CD4-positive, alpha-beta T cell (primary cell): ENCODE results near the gene MIA2. TPM values are rescaled to one million over a fixed set of nuclear protein-coding genes. Genes with fewer than 3 reads are reported as not detected.

Experiments used
- ATAC-seq: fragments of 200-7000 bp; cut with Tn5 transposase; one replicate; pipeline ENCODE4 v1.10.0; 2022; ENCODE audit warnings: mild to moderate bottlenecking; ENCODE audit not compliant: poor library complexity
- CTCF ChIA-PET: fragments of 350-600 bp; sonication (Branson Sonifier 250); formaldehyde crosslinking; loops from one replicate; lab custom pipeline; 2021; ENCODE audit warnings: antibody characterized with exemption, inconsistent platforms; lab: Charles Lee
- POLR2A ChIA-PET: fragments of 350-600 bp; sonication (Branson Sonifier 250); formaldehyde crosslinking; loops from one replicate; lab custom pipeline; 2021; ENCODE audit warnings: antibody characterized with exemption, inconsistent platforms; lab: Charles Lee
- DNase-seq, 14 experiments: peaks; one replicate each; pipeline ENCODE4 v3.0.0-alpha.2; 2013 to 2020; ENCODE audit warnings: mixed read lengths in 2 of 14
- H3K27ac ChIP-seq, 2 donors: one replicate each; pipeline versions ENCODE4 v1.5.1 to v1.7.0; 2013; ENCODE audit warnings: low read length in 2 of 2, low read depth in 1 of 2, mild to moderate bottlenecking in 1 of 2
- H3K27me3 ChIP-seq, 2 experiments: 1 replicate in 1 of 2; 2 replicates in 1 of 2; pipeline versions ENCODE4 v1.6.1 to v1.7.0; 2013; ENCODE audit warnings: low read length in 2 of 2, control low read depth in 1 of 2, mild to moderate bottlenecking in 1 of 2, moderate library complexity in 1 of 2; ENCODE audit not compliant: insufficient read depth in 2 of 2, control insufficient read depth in 1 of 2
- H3K36me3 ChIP-seq: one replicate; pipeline ENCODE4 v1.6.1; 2013; ENCODE audit warnings: low read length, control low read depth; ENCODE audit not compliant: insufficient read depth
- H3K4me1 ChIP-seq: one replicate; pipeline ENCODE4 v1.6.1; 2013; ENCODE audit warnings: low read length, control low read depth; ENCODE audit not compliant: insufficient read depth
- H3K4me3 ChIP-seq: one replicate; pipeline ENCODE4 v1.5.1; 2013; ENCODE audit warnings: mild to moderate bottlenecking, low read length, moderate library complexity
- H3K9me3 ChIP-seq, 2 experiments: 1 replicate in 1 of 2; 2 replicates in 1 of 2; pipeline versions ENCODE4 v1.6.1 to v1.7.0; 2013; ENCODE audit warnings: low read length in 2 of 2, mild to moderate bottlenecking in 2 of 2, control low read depth in 1 of 2, moderate library complexity in 1 of 2; ENCODE audit not compliant: control insufficient read depth in 1 of 2, insufficient read depth in 1 of 2
- H3K27ac Mint-ChIP-seq: one replicate; pipeline ENCODE4 v1.8.0; 2020; ENCODE audit warnings: mixed read lengths
- H3K27me3 Mint-ChIP-seq: one replicate; pipeline ENCODE4 v1.8.0; 2021; ENCODE audit warnings: mixed read lengths
- H3K36me3 Mint-ChIP-seq: one replicate; pipeline ENCODE4 v1.8.0; 2021; ENCODE audit warnings: low read depth, mixed read lengths
- H3K4me1 Mint-ChIP-seq: one replicate; pipeline ENCODE4 v1.8.0; 2021; ENCODE audit warnings: low read depth, mixed read lengths
- H3K4me3 Mint-ChIP-seq: one replicate; pipeline ENCODE4 v1.8.0; 2020; ENCODE audit warnings: mild to moderate bottlenecking, mixed read lengths
- H3K9me3 Mint-ChIP-seq: one replicate; pipeline ENCODE4 v1.8.0; 2020; ENCODE audit warnings: mixed read lengths
- CTCF ChIP-seq: fragments of 200-600 bp; IDR thresholded peaks from one replicate; pipeline ENCODE4 v1.8.0; 2022; ENCODE audit warnings: antibody characterized with exemption, mild to moderate bottlenecking
- intact Hi-C, 2 experiments: fragments of 100-400 bp; cut with DNase I in 1 of 2; cut with micrococcal nuclease in 1 of 2; formaldehyde crosslinking; loops; one replicate each; pipeline versions ENCODE4 v1.15.1 to v1.9.0; 2023 to 2025; cut with DNase I, micrococcal nuclease
- total RNA-seq, 174 experiments: library from RNA in 2 of 174; stranded (reverse) in 2 of 174; gene quantifications; one replicate each; pipeline ENCODE4 v1.2.3 and lab custom pipeline; 2021 to 2026

Gene MIA2
- total RNA-seq, 2 experiments from 2014 or later: 21.1 to 24.1 TPM

GRCh38 chr14:39398382-39398781 is 164.7 kb downstream of the MIA2 start:
- H3K27ac ChIP-seq: no peak overlapping the region
- H3K36me3 ChIP-seq: peaks cover 44% of the 10 kb centered on the region
- ChIA-PET POLR2A (interaction anchor here (0.7 kb wide), 2 partner anchors 34 to 100 kb away, joined by 3 read pairs; partner anchors contain the start of gene FBXO33), CTCF (no interaction called here)
- Mint-ChIP-seq H3K36me3 (peaks cover 80% of the 10 kb centered on the region), H3K4me1 (peaks cover 5% of the 10 kb centered on the region), H3K27ac (no peak overlapping the region), H3K4me3 (no peak overlapping the region), H3K9me3 (no peaks in the 10 kb centered on the region), H3K27me3 (no peaks in the 10 kb centered on the region)
- no peak for TF ChIP-seq CTCF
- H3K27me3 ChIP-seq: no peaks in the 10 kb centered on the region
- intact Hi-C loops: no loop called here
- no peak overlapping the region for H3K4me3 ChIP-seq
- no peaks in the 10 kb centered on the region for H3K4me1 ChIP-seq
- DNase-seq (no peak), ATAC-seq (no peak)
- no peaks in the 10 kb centered on the region for H3K9me3 ChIP-seq

GRCh38 chr14:39406560-39406959 is 172.8 kb downstream of the MIA2 start:
- no peak for TF ChIP-seq CTCF
- no peaks in the 10 kb centered on the region for H3K4me1 ChIP-seq
- H3K4me1 Mint-ChIP-seq: peaks cover 59% of the 10 kb centered on the region
- peaks cover 3% of the 10 kb centered on the region for H3K36me3 ChIP-seq
- H3K9me3 ChIP-seq: peaks cover 0 to 6% of the 10 kb centered on the region in 2 experiments
- intact Hi-C loops: no loop called here
- no peaks in the 10 kb centered on the region for H3K27me3 Mint-ChIP-seq
- H3K4me3 ChIP-seq: no peak overlapping the region
- H3K27me3 ChIP-seq: no peaks in the 10 kb centered on the region
- H3K9me3 Mint-ChIP-seq: peaks cover 15% of the 10 kb centered on the region
- no peak overlapping the region for H3K4me3 Mint-ChIP-seq
- H3K27ac Mint-ChIP-seq: peak overlapping the region; percentile 5
- ATAC-seq: no peak
- DNase-seq: no peak
- ChIA-PET POLR2A (no interaction called here), CTCF (no interaction called here)
- H3K36me3 Mint-ChIP-seq: peaks cover 63% of the 10 kb centered on the region
- no peak overlapping the region for H3K27ac ChIP-seq

GRCh38 chr14:39416072-39416471 is 182.4 kb downstream of the MIA2 start:
- Mint-ChIP-seq H3K4me3 (no peak overlapping the region), H3K36me3 (peaks cover 88% of the 10 kb centered on the region), H3K27ac (no peak overlapping the region), H3K4me1 (peaks cover 46% of the 10 kb centered on the region), H3K27me3 (no peaks in the 10 kb centered on the region), H3K9me3 (peaks cover 20% of the 10 kb centered on the region)
- Histone ChIP-seq H3K27me3 (no peaks in the 10 kb centered on the region), H3K4me3 (no peak overlapping the region), H3K4me1 (no peaks in the 10 kb centered on the region), H3K36me3 (peaks cover 11% of the 10 kb centered on the region), H3K9me3 (peaks cover 20 to 22% of the 10 kb centered on the region in 2 experiments), H3K27ac (no peak overlapping the region)
- intact Hi-C loops: no loop called here
- TF ChIP-seq CTCF: no peak
- ChIA-PET CTCF (no interaction called here), POLR2A (interaction anchor here (0.6 to 4.1 kb wide), 4 partner anchors 9 to 125 kb away, joined by 3 to 28 read pairs (median 4); partner anchors contain the start of gene FBXO33)
- ATAC-seq (no peak), DNase-seq (no peak)
